Neural cell (in vitro differentiated cells): ENCODE measurements around the gene KCNJ1. TPM values are rescaled to one million over a fixed set of nuclear protein-coding genes. Genes with fewer than 3 reads are reported as not detected.

Experiments
- H2AFZ ChIP-seq: fragments of 200-600, 300-800 bp; sonication (generic), shearing (Covaris generic); 2 replicates; pipeline ENCODE4 v1.6.0; 2014; ENCODE audit warnings: low read depth, mild to moderate bottlenecking, antibody characterized with exemption, low read length, moderate library complexity
- H3F3A ChIP-seq: fragments of 200-600 bp; shearing (Covaris generic); 2 replicates; pipeline ENCODE4 v1.6.1; 2016; ENCODE audit warnings: mild to moderate bottlenecking, moderate library complexity, mixed read lengths, antibody characterized with exemption, low read length; ENCODE audit not compliant: insufficient read depth, poor library complexity, severe bottlenecking
- H3K27ac ChIP-seq: fragments of 200-600, 300-800 bp; sonication (generic), shearing (Covaris generic); 2 replicates; pipeline ENCODE4 v1.5.1; 2014; ENCODE audit warnings: mild to moderate bottlenecking, low read length, moderate library complexity
- H3K27me3 ChIP-seq: fragments of 300-800, 200-600 bp; sonication (generic), shearing (Covaris generic); 2 replicates; pipeline ENCODE4 v1.6.0; 2014; ENCODE audit warnings: mild to moderate bottlenecking, low read depth, low read length, moderate library complexity; ENCODE audit not compliant: insufficient read depth
- H3K36me3 ChIP-seq: fragments of 300-800, 200-600 bp; sonication (generic), shearing (Covaris generic); 2 replicates; pipeline ENCODE4 v1.5.1; 2014; ENCODE audit warnings: mild to moderate bottlenecking, antibody characterized with exemption, low read length, moderate library complexity; ENCODE audit not compliant: insufficient read depth
- H3K4me2 ChIP-seq: fragments of 300-800, 200-600 bp; sonication (generic), shearing (Covaris generic); 2 replicates; pipeline ENCODE4 v1.6.0; 2014; ENCODE audit warnings: mild to moderate bottlenecking, low read length
- H3K4me3 ChIP-seq: fragments of 300-800, 200-600 bp; sonication (generic), shearing (Covaris generic); 2 replicates; pipeline ENCODE4 v1.5.1; 2014; ENCODE audit warnings: mild to moderate bottlenecking, low read length, moderate library complexity
- H3K79me2 ChIP-seq: fragments of 200-600 bp; shearing (Covaris generic); replicated peaks from 2 replicates; pipeline ENCODE4 v1.6.0; 2014; ENCODE audit warnings: mild to moderate bottlenecking, low read length, moderate library complexity; ENCODE audit not compliant: insufficient read depth
- H3K9ac ChIP-seq: fragments of 300-800, 200-600 bp; sonication (generic), shearing (Covaris generic); 2 replicates; pipeline ENCODE4 v1.6.1; 2016; ENCODE audit warnings: mild to moderate bottlenecking, low read length, mixed read lengths
- H3K9me2 ChIP-seq: fragments of 200-600 bp; shearing (Covaris generic); 2 replicates; pipeline ENCODE4 v1.6.1; 2016; ENCODE audit warnings: mild to moderate bottlenecking, low read length, mixed read lengths; ENCODE audit not compliant: insufficient read depth
- H3K9me3 ChIP-seq: fragments of 200-600, 300-800 bp; sonication (generic), shearing (Covaris generic); 2 replicates; pipeline ENCODE4 v1.6.1; 2016; ENCODE audit warnings: mild to moderate bottlenecking, mixed run types, low read length, moderate library complexity, mixed read lengths
- H4K20me1 ChIP-seq: fragments of 200-600 bp; shearing (Covaris generic); 2 replicates; pipeline ENCODE4 v1.6.1; 2016; ENCODE audit warnings: mild to moderate bottlenecking, mixed run types; ENCODE audit not compliant: insufficient read depth
- EP300 ChIP-seq: fragments of 450-650 bp; conservative IDR thresholded peaks from 2 replicates; pipeline ENCODE4 v1.6.1; 2014; ENCODE audit warnings: antibody characterized with exemption, mild to moderate bottlenecking, moderate library complexity; ENCODE audit not compliant: poor library complexity, severe bottlenecking
- EZH2 ChIP-seq: fragments of 200-600, 300-800 bp; shearing (Covaris generic), sonication (generic); IDR thresholded peaks from 2 replicates; pipeline ENCODE4 v1.6.1; 2014; ENCODE audit warnings: antibody characterized with exemption, low read length, borderline replicate concordance, mild to moderate bottlenecking; ENCODE audit not compliant: insufficient read depth, poor library complexity, severe bottlenecking
- MXI1 ChIP-seq: fragments of 450-650 bp; conservative IDR thresholded peaks from 2 replicates; pipeline ENCODE4 v1.6.1; 2014; ENCODE audit warnings: antibody characterized with exemption, mild to moderate bottlenecking; ENCODE audit not compliant: poor library complexity, severe bottlenecking
- POLR2AphosphoS5 ChIP-seq: IDR thresholded peaks from 2 replicates; pipeline ENCODE4 v1.6.1; 2012
- RAD21 ChIP-seq: fragments of 450-650 bp; conservative IDR thresholded peaks from 2 replicates; pipeline ENCODE4 v1.6.1; 2014; ENCODE audit warnings: antibody characterized with exemption, mild to moderate bottlenecking, moderate library complexity
- SMC3 ChIP-seq: fragments of 450-650 bp; conservative IDR thresholded peaks from 2 replicates; pipeline ENCODE4 v1.6.1; 2014; ENCODE audit warnings: antibody characterized with exemption, mild to moderate bottlenecking, moderate library complexity; ENCODE audit not compliant: poor library complexity
- TAF1 ChIP-seq: IDR thresholded peaks from 2 replicates; pipeline ENCODE4 v1.6.1; 2012; ENCODE audit warnings: low read depth
- polyA plus RNA-seq: library from polyadenylated mRNA; depleted of rRNA; stranded (reverse); fragments of >200 nt; gene quantifications from 2 replicates; pipeline ENCODE4 v1.2.3, GENCODE V29; 2014
- TF ChIP-seq, protein P1 (sequence below): IDR thresholded peaks from 2 replicates; pipeline ENCODE4 v1.6.1; 2012; ENCODE audit warnings: borderline replicate concordance
- TF ChIP-seq, protein P2 (sequence below): fragments of 450-650 bp; IDR thresholded peaks from 2 replicates; pipeline ENCODE4 v1.5.1; 2014; ENCODE audit warnings: antibody characterized with exemption, mild to moderate bottlenecking, moderate library complexity; ENCODE audit not compliant: poor library complexity, severe bottlenecking

KCNJ1 gene
- polyA plus RNA-seq, 1 donor from 2014 or later: 0.22 TPM

DNA sequence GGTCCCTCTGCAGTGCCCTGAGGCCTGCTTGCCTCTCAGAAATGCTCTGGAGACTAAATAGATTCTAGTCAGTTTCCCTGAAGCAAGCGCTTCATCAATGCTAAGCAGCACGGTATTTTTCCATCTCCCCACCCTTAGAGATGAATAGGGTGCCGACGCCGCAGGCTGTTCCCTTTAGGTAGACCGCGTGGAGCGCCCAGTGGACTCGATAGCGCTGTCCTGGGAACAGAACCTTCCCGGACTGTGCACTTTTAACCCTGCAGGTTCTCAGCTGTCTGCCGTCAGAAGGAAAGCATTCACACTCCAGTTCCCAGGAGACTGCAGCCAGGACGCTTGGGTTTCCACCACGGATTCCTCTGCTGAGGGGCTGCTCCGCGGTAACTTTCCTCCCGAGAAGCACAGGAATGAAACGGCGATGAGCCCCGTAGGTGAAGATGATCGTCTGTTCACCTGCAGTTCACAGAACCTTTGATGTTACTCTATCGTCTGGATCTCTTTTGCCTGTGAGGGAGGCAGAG lies 9.1 kb upstream of the KCNJ1 start:
- no peaks in the 10 kb centered on the region for H3K9me2 ChIP-seq
- no peaks in the 10 kb centered on the region for H3K9me3 ChIP-seq
- no peak overlapping the region for H3K9ac ChIP-seq
- H3K79me2 ChIP-seq: no peaks in the 10 kb centered on the region
- no peaks in the 10 kb centered on the region for H3K27me3 ChIP-seq
- H3K4me2 ChIP-seq: no peak overlapping the region
- TF ChIP-seq SMC3 (no peak), EP300 (no peak), MXI1 (no peak), RAD21 (no peak), TAF1 (no peak), POLR2AphosphoS5 (no peak), EZH2 (no peak)
- TF ChIP-seq, protein P1, sequence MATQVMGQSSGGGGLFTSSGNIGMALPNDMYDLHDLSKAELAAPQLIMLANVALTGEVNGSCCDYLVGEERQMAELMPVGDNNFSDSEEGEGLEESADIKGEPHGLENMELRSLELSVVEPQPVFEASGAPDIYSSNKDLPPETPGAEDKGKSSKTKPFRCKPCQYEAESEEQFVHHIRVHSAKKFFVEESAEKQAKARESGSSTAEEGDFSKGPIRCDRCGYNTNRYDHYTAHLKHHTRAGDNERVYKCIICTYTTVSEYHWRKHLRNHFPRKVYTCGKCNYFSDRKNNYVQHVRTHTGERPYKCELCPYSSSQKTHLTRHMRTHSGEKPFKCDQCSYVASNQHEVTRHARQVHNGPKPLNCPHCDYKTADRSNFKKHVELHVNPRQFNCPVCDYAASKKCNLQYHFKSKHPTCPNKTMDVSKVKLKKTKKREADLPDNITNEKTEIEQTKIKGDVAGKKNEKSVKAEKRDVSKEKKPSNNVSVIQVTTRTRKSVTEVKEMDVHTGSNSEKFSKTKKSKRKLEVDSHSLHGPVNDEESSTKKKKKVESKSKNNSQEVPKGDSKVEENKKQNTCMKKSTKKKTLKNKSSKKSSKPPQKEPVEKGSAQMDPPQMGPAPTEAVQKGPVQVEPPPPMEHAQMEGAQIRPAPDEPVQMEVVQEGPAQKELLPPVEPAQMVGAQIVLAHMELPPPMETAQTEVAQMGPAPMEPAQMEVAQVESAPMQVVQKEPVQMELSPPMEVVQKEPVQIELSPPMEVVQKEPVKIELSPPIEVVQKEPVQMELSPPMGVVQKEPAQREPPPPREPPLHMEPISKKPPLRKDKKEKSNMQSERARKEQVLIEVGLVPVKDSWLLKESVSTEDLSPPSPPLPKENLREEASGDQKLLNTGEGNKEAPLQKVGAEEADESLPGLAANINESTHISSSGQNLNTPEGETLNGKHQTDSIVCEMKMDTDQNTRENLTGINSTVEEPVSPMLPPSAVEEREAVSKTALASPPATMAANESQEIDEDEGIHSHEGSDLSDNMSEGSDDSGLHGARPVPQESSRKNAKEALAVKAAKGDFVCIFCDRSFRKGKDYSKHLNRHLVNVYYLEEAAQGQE: no peak
- TF ChIP-seq, protein P2, sequence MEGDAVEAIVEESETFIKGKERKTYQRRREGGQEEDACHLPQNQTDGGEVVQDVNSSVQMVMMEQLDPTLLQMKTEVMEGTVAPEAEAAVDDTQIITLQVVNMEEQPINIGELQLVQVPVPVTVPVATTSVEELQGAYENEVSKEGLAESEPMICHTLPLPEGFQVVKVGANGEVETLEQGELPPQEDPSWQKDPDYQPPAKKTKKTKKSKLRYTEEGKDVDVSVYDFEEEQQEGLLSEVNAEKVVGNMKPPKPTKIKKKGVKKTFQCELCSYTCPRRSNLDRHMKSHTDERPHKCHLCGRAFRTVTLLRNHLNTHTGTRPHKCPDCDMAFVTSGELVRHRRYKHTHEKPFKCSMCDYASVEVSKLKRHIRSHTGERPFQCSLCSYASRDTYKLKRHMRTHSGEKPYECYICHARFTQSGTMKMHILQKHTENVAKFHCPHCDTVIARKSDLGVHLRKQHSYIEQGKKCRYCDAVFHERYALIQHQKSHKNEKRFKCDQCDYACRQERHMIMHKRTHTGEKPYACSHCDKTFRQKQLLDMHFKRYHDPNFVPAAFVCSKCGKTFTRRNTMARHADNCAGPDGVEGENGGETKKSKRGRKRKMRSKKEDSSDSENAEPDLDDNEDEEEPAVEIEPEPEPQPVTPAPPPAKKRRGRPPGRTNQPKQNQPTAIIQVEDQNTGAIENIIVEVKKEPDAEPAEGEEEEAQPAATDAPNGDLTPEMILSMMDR: no peak
- H3K36me3 ChIP-seq: no peaks in the 10 kb centered on the region
- H3K4me3 ChIP-seq: no peak overlapping the region
- no peak overlapping the region for H2AFZ ChIP-seq
- H3K27ac ChIP-seq: no peak overlapping the region
- no peaks in the 10 kb centered on the region for H4K20me1 ChIP-seq
- no peaks in the 10 kb centered on the region for H3F3A ChIP-seq

DNA sequence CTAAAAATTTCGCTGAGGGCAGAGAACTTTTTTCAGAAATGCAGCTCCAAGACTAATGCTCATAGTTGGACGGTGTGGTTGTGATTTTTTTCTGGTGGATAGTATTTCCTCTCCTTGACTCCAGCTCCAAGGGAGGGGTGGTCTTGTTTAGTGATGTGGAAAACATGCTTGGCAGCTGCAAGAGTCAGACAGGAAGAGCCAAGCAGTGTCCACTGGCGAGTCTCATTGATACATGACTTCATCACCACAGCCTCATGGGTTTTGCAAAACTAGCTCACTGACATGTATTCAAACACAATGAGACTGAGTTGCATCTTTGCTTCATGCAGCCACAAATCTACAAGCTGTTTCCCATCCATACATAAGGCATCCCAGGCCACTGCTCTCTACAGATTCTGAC lies 7.3 kb upstream of the KCNJ1 start:
- Histone ChIP-seq H3K9me2 (no peaks in the 10 kb centered on the region), H3F3A (no peaks in the 10 kb centered on the region), H4K20me1 (no peaks in the 10 kb centered on the region), H3K9ac (no peak overlapping the region), H3K79me2 (no peaks in the 10 kb centered on the region), H3K9me3 (no peaks in the 10 kb centered on the region), H3K4me3 (no peak overlapping the region), H3K27me3 (no peaks in the 10 kb centered on the region), H2AFZ (no peak overlapping the region), H3K27ac (no peak overlapping the region), H3K4me2 (no peak overlapping the region), H3K36me3 (no peaks in the 10 kb centered on the region)
- TF ChIP-seq MXI1 (no peak), SMC3 (no peak), EZH2 (no peak), POLR2AphosphoS5 (no peak)
- TF ChIP-seq, protein P1: no peak
